Measurements from ENCODE around the gene SAYSD1. TPM values are rescaled to one million over a fixed set of nuclear protein-coding genes. Genes with fewer than 3 reads are reported as not detected.
"Not testable (repeated sequence)": the region's sequence is repeated elsewhere in the genome, so short reads cannot be mapped to it uniquely, and the experiment has no call there.

Gene SAYSD1
- total RNA-seq, 1 donor from 2014 or later = 15.0 TPM

DNA sequence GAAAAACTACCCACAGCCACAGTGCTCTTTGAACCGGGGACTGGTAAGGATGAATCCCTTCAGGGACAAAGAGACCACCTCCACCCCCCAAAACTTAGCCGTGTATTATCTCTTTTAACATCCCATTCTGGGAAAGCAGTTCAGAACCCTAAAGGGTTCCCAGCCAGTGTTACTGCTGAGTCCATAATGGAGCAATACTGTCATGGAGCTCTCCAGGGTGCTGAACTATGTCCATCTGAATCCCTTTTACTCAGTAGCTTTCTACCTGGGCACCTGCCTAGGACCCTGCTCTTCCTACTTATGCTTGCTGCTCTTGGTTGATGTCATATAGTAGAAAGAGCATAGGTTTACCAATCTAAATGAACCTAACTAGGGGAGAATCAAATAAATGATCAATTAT, 22.3 kb upstream of the SAYSD1 start:
- H3K27me3 Mint-ChIP-seq = peaks cover 16% of the 10 kb centered on the region
- TF ChIP-seq CTCF (conservative IDR thresholded peaks at IDR 0.05) = no peak

DNA sequence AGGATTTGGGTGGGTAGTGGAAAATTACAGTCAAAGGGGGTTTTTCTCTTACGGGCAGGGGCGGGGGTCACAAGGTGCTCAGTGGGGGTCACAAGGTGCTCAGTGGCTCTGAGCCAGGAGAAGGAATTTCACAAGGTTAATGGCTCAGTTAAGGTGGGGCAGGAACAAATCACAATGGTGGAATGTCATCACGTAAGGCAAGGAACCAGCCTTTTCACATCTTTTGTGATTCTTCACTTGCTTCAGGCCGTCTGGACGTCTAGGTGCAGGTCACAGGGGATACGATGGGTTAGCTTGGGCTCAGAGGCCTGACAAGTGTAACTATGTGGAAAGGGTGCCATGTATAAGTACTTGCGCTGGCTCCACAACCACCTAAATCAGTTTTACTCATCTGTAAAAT, 21.2 kb upstream of the SAYSD1 start:
- H3K9me3 Mint-ChIP-seq; H3K4me1 Mint-ChIP-seq (ENCODE audit: unreplicated experiment); H3K27ac Mint-ChIP-seq; DNase-seq (ENCODE audit: extremely low spot score, unreplicated experiment); H3K36me3 Mint-ChIP-seq; H3K4me3 Mint-ChIP-seq: not testable (repeated sequence)
- peaks cover 15% of the 10 kb centered on the region for H3K27me3 Mint-ChIP-seq

More for the DNA sequence above, 22.3 kb upstream of the SAYSD1 start:
- H3K9me3 Mint-ChIP-seq = peaks cover 4% of the 10 kb centered on the region
- H3K4me3 Mint-ChIP-seq = no peak overlapping the region
- H3K36me3 Mint-ChIP-seq = no peaks in the 10 kb centered on the region
- no peak for DNase-seq (ENCODE audit: extremely low spot score, unreplicated experiment)
- H3K27ac Mint-ChIP-seq = no peak overlapping the region
- H3K4me1 Mint-ChIP-seq (ENCODE audit: unreplicated experiment) = no peaks in the 10 kb centered on the region

DNA sequence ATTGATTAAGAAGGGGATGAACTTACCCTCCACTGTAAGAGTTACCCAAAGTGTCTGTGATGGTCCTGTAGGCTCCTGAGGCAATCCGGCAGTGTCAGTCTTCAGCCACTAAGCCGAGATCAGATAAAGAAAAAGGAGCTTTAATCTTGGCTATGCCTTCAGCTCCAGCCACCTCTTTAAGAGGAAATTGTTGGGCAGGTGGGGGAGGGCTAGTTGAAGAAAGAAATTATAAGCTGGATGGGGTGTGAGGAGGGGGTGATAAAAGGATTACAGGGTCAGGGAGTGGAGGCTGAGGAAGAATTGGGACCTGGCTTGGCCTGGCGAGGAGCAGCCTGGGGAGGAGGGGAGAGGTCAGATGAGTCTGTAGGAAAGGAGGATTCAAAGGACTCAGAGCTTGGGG, 19.8 kb upstream of the SAYSD1 start:
- not testable (repeated sequence) for H3K27me3 Mint-ChIP-seq; H3K36me3 Mint-ChIP-seq; H3K4me1 Mint-ChIP-seq (ENCODE audit: unreplicated experiment); H3K4me3 Mint-ChIP-seq; H3K9me3 Mint-ChIP-seq; DNase-seq (ENCODE audit: extremely low spot score, unreplicated experiment); H3K27ac Mint-ChIP-seq

- no peaks in the 10 kb centered on the region for H3K4me1 Mint-ChIP-seq (ENCODE audit: unreplicated experiment)
- no peaks in the 10 kb centered on the region for H3K36me3 Mint-ChIP-seq
- no peak for TF ChIP-seq CTCF (conservative IDR thresholded peaks at IDR 0.05)
- no peaks in the 10 kb centered on the region for H3K9me3 Mint-ChIP-seq
- no peak for DNase-seq (ENCODE audit: extremely low spot score, unreplicated experiment)
- peaks cover 5% of the 10 kb centered on the region for H3K27me3 Mint-ChIP-seq
- H3K4me3 Mint-ChIP-seq = no peak overlapping the region
- H3K27ac Mint-ChIP-seq = no peak overlapping the region
Measured at GRCh38 chr6:39130691-39131090, 15.7 kb upstream of the SAYSD1 start.

GRCh38 chr6:39128832-39129231, 13.8 kb upstream of the SAYSD1 start:
- Mint-ChIP-seq H3K36me3 (no peaks in the 10 kb centered on the region), H3K4me1 (ENCODE audit: unreplicated experiment) (no peaks in the 10 kb centered on the region), H3K9me3 (no peaks in the 10 kb centered on the region), H3K4me3 (no peak overlapping the region), H3K27me3 (peaks cover 9% of the 10 kb centered on the region), H3K27ac (no peak overlapping the region)
- TF ChIP-seq CTCF (conservative IDR thresholded peaks at IDR 0.05) = no peak
- no peak for DNase-seq (ENCODE audit: extremely low spot score, unreplicated experiment)

DNA sequence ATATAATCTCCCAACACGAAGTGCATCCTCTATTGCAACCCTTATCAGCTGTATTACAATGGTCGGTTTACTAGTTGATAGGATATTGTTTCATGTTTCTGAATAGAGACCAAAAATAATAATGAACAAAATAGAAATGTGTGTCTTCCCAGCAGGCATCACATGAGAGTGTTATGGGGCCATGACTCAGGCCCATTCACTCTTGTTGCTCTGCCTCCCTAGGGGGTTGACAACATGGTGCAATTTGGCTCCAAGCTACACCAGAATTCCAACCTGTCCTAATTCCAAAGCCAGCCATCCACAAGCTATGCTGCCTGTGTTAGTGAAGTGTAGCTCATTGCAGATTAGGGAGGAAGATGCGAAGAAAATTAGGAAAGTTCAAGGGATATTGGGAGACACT, 13.1 kb upstream of the SAYSD1 start:
- no peaks in the 10 kb centered on the region for H3K4me1 Mint-ChIP-seq (ENCODE audit: unreplicated experiment)
- H3K4me3 Mint-ChIP-seq = no peak overlapping the region
- DNase-seq (ENCODE audit: extremely low spot score, unreplicated experiment) = no peak
- H3K27me3 Mint-ChIP-seq = peaks cover 9% of the 10 kb centered on the region
- no peaks in the 10 kb centered on the region for H3K36me3 Mint-ChIP-seq
- TF ChIP-seq CTCF (conservative IDR thresholded peaks at IDR 0.05) = no peak
- no peaks in the 10 kb centered on the region for H3K9me3 Mint-ChIP-seq
- H3K27ac Mint-ChIP-seq = no peak overlapping the region

- H3K36me3 Mint-ChIP-seq = no peaks in the 10 kb centered on the region
- H3K4me1 Mint-ChIP-seq (ENCODE audit: unreplicated experiment) = no peaks in the 10 kb centered on the region
- H3K27ac Mint-ChIP-seq = no peak overlapping the region
- no peak overlapping the region for H3K4me3 Mint-ChIP-seq
- peaks cover 20% of the 10 kb centered on the region for H3K27me3 Mint-ChIP-seq
- TF ChIP-seq CTCF (conservative IDR thresholded peaks at IDR 0.05) = no peak
- no peak for DNase-seq (ENCODE audit: extremely low spot score, unreplicated experiment)
- H3K9me3 Mint-ChIP-seq = no peaks in the 10 kb centered on the region
Measured at GRCh38 chr6:39124114-39124513, 9.1 kb upstream of the SAYSD1 start.
